ENCODE data around the gene RAB7B.
"Not testable (repeated sequence)": the region's sequence is repeated elsewhere in the genome, so short reads cannot be mapped to it uniquely, and the experiment has no call there.

RAB7B gene

GRCh38 chr1:206002871-206003801 lies at the start of gene RAB7B:
Gene RAB7B (minus strand): TSS chr1:206003395. CDS start chr1:205994135, 9,260 bp downstream.
- no peak for DNase-seq

GRCh38 chr1:206052231-206052865 lies 49.2 kb upstream of the RAB7B start:
- DNase-seq = not testable (repeated sequence)

- DNase-seq = no peak
Observed at GRCh38 chr1:206050655-206051235, 47.5 kb upstream of the RAB7B start.

GRCh38 chr1:206049919-206050600 lies 46.9 kb upstream of the RAB7B start:
- DNase-seq = no peak

- DNase-seq = no peak
Observed at GRCh38 chr1:206049293-206049692, 46.1 kb upstream of the RAB7B start.

- no peak for DNase-seq
Observed at GRCh38 chr1:206048582-206048981, 45.4 kb upstream of the RAB7B start.

- no peak for DNase-seq
Observed at GRCh38 chr1:206047271-206047670, 44.1 kb upstream of the RAB7B start.

GRCh38 chr1:206041640-206042039 lies 38.4 kb upstream of the RAB7B start:
- no peak for DNase-seq

GRCh38 chr1:206040328-206040727 lies 37.1 kb upstream of the RAB7B start:
- no peak for DNase-seq

GRCh38 chr1:206039046-206039973 lies 36.1 kb upstream of the RAB7B start:
- DNase-seq = no peak

GRCh38 chr1:206037581-206037980 lies 34.4 kb upstream of the RAB7B start:
- no peak for DNase-seq

GRCh38 chr1:206036663-206037455 lies 33.7 kb upstream of the RAB7B start:
- no peak for DNase-seq

GRCh38 chr1:206035027-206035426 lies 31.8 kb upstream of the RAB7B start:
- DNase-seq = no peak

GRCh38 chr1:206032380-206033140 lies 29.4 kb upstream of the RAB7B start:
- no peak for DNase-seq

- peak; percentile 25 to 70 for DNase-seq
Observed at GRCh38 chr1:206030714-206031113, 27.5 kb upstream of the RAB7B start.

- no peak for DNase-seq
Observed at GRCh38 chr1:206030191-206030590, 27.0 kb upstream of the RAB7B start.

GRCh38 chr1:206029484-206029883 lies 26.3 kb upstream of the RAB7B start:
- no peak for DNase-seq

GRCh38 chr1:206025283-206025820 lies 22.2 kb upstream of the RAB7B start:
- DNase-seq = no peak

- DNase-seq = no peak
Observed at GRCh38 chr1:206023695-206024094, 20.5 kb upstream of the RAB7B start, which contains the start of gene CTSE. Gene CTSE (minus strand): TSS chr1:206023895. CDS start chr1:206023791, 104 bp downstream.

- peak in 1 of 2 experiments; percentile 21 for DNase-seq
Observed at GRCh38 chr1:206022766-206023165, 19.6 kb upstream of the RAB7B start.

Measured in NCI-H446 (cell line).